GM11168 (cell line): ENCODE data around the gene UNC5A.

ENCODE experiments used
- in situ Hi-C: fragments of 300-500 bp; cut with MboI; formaldehyde crosslinking; loops from one replicate; pipeline ENCODE4 v1.12.0; 2022; ENCODE audit warnings: low sequenced_read_pairs; ENCODE audit not compliant: unreplicated experiment

The UNC5A gene

DNA sequence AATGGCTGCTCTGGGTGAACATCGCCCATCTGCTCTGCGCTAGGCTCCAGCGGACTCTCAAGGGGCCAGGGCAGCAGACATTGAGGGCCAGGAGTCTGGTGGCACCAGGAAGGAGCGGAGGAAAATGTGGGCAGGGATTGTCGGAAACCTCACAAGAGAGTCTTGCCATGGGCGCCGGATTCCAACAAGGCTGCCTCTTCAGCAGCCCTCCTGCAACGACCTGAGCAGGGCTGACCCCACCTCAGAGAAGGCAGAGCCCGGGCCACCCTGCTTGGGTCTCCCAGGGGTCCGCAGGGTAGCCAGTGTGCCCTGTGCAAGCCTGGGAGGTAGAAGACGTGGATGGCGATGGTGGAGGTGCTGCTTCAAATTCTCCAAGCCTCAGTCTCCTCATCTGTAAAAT is 11.4 kb upstream of the UNC5A start:
- in situ Hi-C loops: no loop called here

- in situ Hi-C loops: no loop called here
These were observed 10.9 kb upstream of the UNC5A start for GRCh38 chr5:176799488-176799887.

DNA sequence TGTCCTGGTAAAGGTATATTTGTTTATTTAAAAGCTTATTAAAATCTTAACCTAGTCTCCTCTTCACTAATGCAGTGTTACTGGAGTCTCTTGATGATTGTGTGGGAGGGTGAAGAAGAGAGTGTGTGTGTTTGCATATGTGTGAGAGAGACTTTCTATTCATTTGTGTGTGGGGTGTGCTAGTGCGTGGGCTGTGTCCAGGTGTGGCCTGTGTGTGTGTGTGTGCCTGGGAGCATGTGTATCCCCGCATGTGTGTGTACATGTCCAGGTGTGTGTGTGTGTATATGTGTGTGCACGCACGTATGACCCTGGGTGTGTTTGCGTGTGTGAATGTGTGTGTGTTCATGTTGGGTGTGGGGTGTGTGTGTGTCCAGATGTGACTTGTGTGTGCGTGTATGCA is 10.3 kb upstream of the UNC5A start:
- in situ Hi-C loops: no loop called here

DNA sequence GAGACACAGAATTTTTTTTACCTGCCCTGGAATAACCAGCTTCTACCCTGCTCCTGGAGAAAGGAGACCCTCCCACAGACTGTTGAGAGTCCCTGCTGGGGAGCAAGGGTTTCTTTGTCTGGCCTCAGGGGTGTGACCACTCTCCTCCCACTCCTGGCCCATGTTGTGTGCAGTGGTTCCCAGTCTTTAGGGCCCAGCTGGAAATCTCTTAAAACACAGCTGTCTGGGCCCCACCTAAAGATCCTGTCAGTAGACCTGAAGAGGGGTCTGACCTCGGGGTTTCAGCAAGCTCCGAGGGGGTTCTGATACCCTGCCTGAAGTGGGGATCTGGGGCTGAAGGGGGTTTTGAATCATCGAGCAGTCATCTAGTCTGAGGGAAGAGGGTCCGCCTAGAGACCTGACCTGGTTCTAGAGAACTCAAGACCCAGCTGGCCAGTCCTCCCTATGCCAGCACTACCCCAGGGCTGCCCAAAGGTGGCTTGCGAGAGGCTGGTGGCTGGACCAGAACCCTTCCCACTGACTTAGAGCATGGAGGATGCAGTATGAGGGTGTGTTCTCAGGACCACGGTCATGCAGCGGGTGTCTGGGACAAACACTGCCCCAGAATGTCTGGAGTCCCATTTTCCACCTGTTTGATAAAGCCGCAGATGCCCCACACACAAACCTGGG is 8.1 kb upstream of the UNC5A start:
- in situ Hi-C loops: no loop called here

GRCh38 chr5:176803068-176803942 is 7.1 kb upstream of the UNC5A start:
- in situ Hi-C loops: no loop called here

DNA sequence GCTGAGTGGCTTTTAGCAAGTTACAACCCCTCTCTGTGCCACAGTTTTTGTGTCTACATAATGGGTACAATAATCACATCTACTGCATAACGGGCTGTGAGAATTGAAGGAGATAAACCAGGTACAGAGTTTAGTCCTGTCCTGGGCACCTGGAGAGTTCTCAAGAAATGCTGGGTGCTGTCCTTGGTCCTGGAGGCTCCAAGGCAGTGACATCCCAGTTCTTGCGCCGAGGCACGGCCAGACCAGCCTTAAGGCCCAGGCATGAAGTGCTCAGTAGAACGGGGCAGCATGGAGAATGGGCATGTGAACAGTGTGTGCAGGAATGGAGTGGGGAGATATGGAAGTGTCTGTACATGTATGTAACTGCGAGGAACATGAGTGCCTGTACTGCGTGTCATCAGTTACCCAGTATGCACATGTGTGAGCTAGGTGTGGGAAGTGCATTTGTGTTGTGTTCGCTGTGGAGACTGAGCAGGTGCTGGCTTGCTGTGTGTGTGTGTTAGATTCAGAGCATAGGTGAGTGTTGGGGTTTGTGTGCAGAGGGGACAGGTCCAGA is 6.3 kb upstream of the UNC5A start:
- in situ Hi-C loops: no loop called here

DNA sequence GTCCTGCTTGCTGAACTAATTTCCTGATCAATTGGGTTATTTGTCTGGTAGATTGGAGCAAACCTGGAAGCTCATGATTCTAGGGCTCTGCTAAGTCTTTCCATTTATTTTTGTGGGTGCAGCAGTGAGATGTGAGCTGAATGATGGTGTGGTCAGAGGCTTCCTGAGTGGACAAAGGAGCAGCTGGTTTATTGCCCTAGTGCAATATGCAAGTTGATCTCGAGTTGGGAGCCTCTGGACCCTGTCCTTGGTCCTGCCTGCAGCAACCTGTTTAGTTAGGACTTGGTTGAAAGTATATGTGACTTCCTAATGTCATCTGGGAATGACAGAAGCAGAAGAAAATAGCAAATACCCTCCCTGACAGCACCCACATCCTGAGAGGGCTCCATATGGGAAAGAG is 4.2 kb upstream of the UNC5A start:
- in situ Hi-C loops: no loop called here

DNA sequence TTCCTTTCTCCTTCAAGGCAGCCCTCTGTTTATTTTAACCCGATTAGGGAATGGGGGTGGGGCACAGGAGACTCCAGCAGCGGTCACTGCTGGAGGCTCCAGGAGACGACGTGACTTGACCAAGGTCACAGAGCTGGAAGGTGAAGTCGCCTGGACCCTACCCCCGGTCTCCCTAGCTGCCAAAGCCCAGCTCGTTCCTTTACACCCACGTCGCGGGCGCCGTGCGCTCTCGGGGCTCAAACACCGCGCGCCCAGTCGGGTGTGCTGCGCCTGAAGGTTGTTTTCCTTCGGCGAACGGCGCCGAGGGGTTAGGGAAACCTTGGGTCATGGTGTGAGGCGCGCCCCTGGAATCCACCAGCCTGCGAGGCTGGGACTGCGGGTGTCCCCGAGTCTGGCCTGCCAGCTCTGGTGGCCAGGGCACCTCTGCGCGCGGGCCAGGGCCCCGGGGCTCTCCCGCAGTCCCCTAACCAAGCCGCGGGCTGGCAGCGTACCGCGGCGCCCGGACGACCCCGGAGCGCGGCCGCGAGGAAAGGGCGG is 747 bp upstream of the UNC5A start:
- in situ Hi-C loops: no loop called here

DNA sequence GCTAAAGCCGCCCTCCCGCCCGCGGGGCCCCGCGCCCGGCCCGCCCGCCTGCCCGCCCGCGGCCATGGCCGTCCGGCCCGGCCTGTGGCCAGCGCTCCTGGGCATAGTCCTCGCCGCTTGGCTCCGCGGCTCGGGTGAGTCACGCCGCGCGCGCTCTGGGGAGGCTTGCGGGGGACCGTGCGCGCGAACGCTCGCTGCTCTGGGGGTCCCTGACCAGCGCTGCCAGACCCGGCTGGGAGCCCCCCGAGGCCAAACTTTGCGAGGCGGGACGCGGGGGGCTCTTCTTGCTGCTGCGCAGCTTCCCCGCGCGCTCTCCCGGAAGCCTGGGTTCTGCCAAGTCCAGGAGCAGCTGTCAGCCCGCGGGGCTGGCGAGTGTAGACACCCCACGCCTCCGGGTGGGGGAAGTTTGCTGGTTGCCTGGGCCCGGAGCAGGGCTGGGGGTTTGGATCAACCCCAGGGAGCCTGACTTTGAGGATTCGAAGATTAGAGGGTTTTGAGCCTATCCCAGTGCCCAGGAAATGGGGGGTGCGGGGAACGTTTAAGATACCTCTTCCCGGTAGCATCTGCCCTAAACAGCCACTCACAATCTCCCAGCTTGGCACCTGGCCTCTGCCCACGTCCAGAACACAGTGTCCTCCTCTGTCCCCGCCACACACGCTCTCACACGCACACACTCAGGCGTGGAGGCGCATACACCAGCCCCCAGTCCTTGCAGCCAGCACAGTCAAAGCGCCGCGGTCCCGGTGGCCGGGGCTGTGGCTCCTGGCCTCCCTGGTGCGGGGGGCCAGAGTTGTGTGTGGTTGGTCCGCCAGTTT is 535 bp downstream of the UNC5A start:
- in situ Hi-C loops: no loop called here

DNA sequence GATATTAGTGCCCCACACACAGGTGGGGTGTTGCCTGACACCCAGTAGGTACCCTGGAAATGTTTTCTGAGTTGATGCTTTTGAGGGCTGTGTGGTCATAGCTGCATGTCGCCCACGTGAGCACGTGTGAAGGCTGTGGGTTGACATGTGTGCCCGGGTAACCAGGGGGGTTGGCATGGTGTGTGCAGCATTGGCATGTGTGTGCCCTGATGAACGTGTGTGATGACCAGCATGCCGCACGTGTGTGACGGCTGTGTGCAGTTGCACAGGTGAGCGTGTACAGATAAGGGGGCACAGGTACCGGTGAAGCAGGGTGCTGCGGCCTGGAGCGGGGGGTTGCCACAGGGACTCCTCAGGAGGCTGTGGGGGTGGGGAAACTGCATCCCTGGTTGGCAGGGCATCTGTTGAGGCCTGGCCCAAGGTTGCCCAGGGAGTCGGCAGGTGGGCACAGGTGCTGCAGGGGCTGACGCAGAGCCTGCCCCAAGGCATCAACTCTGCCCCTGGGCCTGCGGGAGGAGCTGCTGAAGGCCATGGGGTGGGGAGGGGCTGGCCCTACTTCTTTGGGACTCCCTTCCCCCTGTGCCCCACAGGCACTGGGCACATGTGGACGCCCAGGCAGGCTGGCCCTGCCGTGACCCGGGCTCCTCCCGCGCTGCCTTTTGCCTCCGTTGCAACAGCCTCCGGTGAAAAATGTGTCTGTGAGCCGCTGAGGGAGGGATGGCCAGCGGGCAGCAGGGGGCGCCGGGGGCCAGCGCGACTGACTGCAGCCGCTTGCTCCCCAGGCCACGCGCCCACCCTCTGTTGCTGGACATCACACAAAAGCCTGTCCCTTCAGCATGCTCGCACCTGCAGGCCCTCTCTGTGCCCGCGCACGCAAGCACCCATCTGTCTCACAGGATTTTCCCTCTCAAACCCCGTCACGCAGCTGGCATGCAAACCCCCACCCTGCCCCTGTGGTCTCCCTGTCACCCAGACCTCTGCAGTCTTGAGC is 2.2 kb downstream of the UNC5A start:
- in situ Hi-C loops: no loop called here

- in situ Hi-C loops: no loop called here
These were observed 3.4 kb downstream of the UNC5A start for GRCh38 chr5:176813587-176814312.

DNA sequence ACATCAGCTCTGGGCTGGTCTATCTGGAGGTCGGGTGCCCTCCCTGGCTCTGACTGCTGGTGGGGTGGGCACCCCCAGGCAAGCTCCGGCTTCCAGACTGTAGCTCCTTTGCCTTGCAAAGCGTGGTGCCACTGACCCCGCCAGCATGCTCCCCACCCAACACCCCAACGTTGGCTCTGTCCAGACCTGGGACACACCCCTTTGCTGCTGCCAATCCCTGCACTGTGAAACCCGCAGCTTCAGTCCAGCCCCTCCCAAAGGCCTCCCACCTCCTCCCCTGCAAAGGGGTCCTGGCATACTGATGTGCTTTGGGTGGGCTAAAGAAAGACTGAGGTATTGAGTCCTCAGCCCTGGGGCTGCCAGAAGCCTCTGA is 3.9 kb downstream of the UNC5A start:
- in situ Hi-C loops: no loop called here

DNA sequence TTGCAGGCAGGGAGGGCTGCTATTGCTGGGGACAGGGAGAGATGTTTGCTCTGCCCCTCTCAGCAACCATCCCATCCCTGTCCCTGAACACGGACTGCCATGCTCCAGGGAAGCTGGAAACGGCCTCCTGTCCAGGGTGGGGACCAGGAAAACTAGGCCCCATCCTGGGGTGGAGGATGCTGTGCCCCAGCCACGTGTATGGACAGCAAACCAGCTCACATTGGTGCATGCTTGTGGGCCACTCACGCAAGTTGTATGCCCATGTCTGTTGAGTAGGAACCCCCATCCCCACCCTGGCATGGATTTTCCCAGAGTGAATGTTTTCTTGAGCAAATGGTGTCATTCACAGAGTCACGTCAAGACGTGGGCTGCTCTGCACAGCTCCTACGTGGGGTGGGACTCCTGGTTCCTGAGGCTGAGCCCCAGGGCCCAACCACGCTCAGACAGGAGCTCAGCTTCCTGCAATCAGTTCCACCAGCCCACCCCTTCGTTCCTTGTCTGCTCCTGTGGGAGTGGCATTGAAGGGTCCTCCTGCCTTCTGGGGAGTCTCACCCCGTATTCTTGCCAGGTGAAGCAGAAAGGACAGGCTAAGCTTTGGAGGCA is 4.6 kb downstream of the UNC5A start:
- in situ Hi-C loops: no loop called here

- in situ Hi-C loops: no loop called here
These were observed 5.8 kb downstream of the UNC5A start for GRCh38 chr5:176816043-176816745.

- in situ Hi-C loops: no loop called here
These were observed 6.5 kb downstream of the UNC5A start for GRCh38 chr5:176816791-176817347.

DNA sequence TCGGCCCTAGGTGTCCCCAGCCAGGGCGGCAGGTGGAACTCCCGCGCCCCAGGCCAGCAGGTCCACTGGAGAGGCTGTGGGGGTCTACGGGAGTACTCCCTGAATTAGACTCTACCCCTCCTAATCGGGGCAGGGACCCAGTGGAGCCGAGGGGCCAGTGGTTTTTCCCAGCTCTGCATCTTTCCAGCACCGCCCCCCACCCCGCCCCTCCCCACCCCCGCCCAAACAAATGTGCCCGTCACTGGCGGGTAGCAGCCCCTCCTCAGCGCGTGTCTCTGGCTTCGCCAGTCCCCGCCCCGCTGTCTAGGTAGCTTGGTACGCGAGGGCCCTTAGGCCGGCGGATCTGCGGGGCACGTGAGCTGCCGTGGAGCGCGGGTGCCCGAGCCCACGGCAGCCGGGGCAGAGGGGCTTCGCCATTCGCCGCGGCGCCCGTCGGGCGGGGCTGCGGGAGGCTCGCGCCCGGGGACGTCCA is 7.0 kb downstream of the UNC5A start:
- in situ Hi-C loops: no loop called here

DNA sequence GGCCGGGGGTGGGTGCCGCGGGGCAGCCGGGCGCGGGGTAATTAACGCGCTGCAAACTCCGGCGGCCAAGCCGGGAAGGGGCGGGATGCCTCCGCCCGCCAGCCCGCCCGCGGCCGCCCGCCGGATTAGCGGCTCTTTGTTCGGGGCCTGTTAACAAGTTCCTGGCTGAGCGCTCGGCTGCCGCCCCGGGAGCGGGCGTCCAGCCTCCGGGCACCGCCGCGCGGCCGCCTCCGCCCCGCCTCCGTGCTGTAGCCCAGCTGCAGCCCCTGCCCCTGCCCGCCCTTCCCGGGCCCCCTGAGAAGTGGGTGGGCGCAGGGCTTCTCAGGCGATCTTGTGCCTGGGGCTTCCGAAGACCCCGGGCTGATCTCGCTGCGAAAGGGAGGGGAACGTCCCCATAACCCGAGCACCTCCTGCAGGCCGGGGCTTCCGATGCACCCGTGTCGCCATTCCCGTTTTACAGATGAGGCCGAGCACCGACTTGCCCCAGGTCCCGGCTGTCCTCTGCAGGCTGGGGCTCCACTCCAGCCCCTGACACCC is 7.5 kb downstream of the UNC5A start:
- in situ Hi-C loops: no loop called here
